Ureter (tissue), 1 donor: ENCODE data around the gene RMC1. TPM values are rescaled to one million over a fixed set of nuclear protein-coding genes. Genes with fewer than 3 reads are reported as not detected.
"Not testable (repeated sequence)": the region's sequence is repeated elsewhere in the genome, so short reads cannot be mapped to it uniquely, and the experiment has no call there.

Experiments
- DNase-seq: peaks from one replicate; pipeline ENCODE4 v3.0.0-alpha.2; 2020; ENCODE audit warnings: low spot score
- total RNA-seq: library from RNA; stranded (reverse); gene quantifications from one replicate; pipeline ENCODE4 v1.2.4, GENCODE V29; 2023
- donor health status: DM: yes; HTN: yes; CAD: no.

Gene RMC1
- total RNA-seq, 1 donor from 2014 or later, result 27.5 TPM

GRCh38 chr18:23563377-23564043 is 60.2 kb downstream of the RMC1 start:
- DNase-seq, result no peak

- DNase-seq, result no peak
These were observed 62.7 kb downstream of the RMC1 start for GRCh38 chr18:23565916-23566547.

GRCh38 chr18:23567671-23568070 is 64.4 kb downstream of the RMC1 start:
- no peak for DNase-seq

GRCh38 chr18:23568281-23569138 is 65.2 kb downstream of the RMC1 start:
- no peak for DNase-seq

- no peak for DNase-seq
These were observed 66.2 kb downstream of the RMC1 start for GRCh38 chr18:23569299-23570063.

- DNase-seq, result no peak
These were observed 67.7 kb downstream of the RMC1 start for GRCh38 chr18:23570912-23571504.

- no peak for DNase-seq
These were observed 68.7 kb downstream of the RMC1 start for GRCh38 chr18:23572012-23572411.

GRCh38 chr18:23572570-23572969 is 69.3 kb downstream of the RMC1 start:
- DNase-seq, result no peak

GRCh38 chr18:23573020-23573419 is 69.7 kb downstream of the RMC1 start:
- no peak for DNase-seq

- DNase-seq, result no peak
These were observed 70.5 kb downstream of the RMC1 start for GRCh38 chr18:23573626-23574431.

GRCh38 chr18:23574611-23575308 is 71.4 kb downstream of the RMC1 start:
- DNase-seq, result no peak

- DNase-seq, result no peak
These were observed 72.0 kb downstream of the RMC1 start for GRCh38 chr18:23575309-23575651.

- DNase-seq, result not testable (repeated sequence)
These were observed 74.2 kb downstream of the RMC1 start for GRCh38 chr18:23577521-23577920.

GRCh38 chr18:23578067-23578701 is 74.9 kb downstream of the RMC1 start:
- no peak for DNase-seq

GRCh38 chr18:23578891-23579653 is 75.8 kb downstream of the RMC1 start:
- DNase-seq, result no peak

- no peak for DNase-seq
These were observed 77.5 kb downstream of the RMC1 start for GRCh38 chr18:23580677-23581367.
